OCI-M2 (cell line): ENCODE data around the gene CD300LF.

Source experiments
- DNase-seq: peaks from one replicate; lab custom pipeline; 2025; ENCODE audit not compliant: unreplicated experiment; lab: John Stamatoyannopoulos, UW

CD300LF gene

DNA sequence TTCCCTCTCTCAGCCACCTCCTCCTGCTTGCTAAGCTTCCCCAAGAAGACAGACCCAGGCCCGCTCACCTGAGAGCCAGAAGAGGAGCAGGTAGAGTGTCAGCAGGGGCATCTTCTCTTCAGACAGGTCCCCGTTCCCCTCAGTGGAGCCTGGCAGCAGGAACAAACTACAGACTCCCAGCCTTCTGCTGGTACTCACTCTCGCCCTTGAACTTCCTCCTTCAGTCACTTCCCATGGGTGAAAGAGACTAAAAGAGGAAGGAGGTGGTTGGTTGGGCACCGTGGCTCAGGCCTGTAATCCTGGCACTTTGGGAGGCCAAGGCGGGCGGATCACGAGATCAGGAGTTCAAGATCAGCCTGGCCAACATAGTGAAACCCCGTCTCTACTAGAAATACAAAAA is at the start of gene CD300LF:
TSS of gene CD300LF (minus strand) at position 168 of the 400 bp plus-strand sequence. CDS start at position 111, 57 bp downstream.
- DNase-seq: no peak

DNA sequence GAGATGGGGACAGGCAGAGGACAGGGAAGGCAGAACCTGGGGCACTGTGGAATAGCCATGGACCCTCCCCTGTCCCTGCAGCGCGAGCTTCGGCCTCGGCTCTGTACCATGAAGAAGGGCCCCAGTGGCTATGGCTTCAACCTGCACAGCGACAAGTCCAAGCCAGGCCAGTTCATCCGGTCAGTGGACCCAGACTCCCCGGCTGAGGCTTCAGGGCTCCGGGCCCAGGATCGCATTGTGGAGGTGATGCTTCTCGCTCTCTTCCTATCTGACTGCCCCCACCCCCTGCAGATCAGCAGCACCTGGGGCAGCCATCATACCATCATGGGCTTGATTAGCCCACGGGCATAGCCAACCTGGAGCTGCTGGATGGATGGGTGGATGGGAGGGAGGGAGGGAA is 49.2 kb upstream of the CD300LF start:
- no peak for DNase-seq

DNA sequence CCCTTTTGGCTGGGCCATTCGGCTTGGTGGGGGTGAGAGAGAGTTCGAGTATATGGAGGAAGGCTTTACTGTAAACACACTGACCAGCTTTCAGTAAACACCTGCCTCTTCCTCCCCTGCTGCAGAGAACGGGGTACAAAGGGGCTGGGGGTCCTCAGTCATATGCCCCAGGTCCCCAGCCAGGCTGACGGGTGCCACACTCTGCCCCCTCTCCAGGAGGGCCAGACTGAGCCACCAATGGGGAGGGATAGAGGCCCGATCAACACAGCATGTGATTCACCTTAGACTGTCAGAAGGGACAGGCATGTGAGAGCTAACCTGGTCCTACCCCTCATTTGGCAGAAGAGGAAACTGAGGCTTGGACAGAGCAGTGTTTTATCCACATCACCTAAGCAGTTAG is 48.7 kb upstream of the CD300LF start:
- DNase-seq: no peak

- no peak for DNase-seq
These were observed 47.8 kb upstream of the CD300LF start for GRCh38 chr17:74760404-74761105.

DNA sequence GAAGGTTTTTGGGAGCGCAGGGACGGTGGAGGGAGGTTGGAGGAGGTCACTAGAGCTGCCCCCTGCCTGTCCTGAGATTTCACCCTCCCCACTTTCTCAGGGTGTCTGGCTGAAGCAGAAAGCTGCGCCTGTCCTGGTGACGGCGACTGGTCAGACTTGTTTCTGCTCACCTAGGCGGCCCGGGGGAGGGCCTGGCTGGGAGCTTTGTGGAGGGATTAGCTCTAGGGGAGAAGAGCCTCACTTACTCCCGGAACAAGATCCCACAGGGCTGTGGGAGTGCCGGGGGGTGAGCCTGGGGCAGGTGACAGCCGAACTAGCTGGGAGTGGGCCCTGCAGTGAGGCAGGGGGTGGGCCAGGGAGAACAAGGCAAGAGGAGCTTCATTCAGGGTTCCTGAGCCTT is 47.2 kb upstream of the CD300LF start:
- DNase-seq: no peak

- no peak for DNase-seq
These were observed 46.6 kb upstream of the CD300LF start for GRCh38 chr17:74759243-74759801.

- no peak for DNase-seq
These were observed 46.1 kb upstream of the CD300LF start for GRCh38 chr17:74758848-74759168.

GRCh38 chr17:74757931-74758847 is 45.5 kb upstream of the CD300LF start:
- DNase-seq: no peak

DNA sequence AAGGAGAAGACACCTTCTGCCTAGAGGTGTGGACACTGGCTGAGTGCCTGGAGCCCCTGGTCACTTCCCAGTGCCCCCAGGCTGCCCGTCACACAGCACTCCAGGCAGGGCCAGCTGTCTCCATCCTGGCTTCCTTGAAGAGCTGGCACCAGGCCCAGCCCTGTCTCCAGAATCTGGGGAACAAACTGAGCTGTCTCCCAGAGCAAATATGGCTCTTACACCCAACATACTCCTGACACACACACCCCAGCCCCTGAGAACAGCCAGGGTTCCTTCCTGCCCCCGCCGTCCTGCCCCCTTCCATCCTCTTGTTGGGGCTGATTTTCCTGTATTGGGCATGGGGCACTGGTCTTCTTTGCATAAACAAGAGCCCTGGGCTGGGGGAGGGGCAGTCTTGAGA is 44.8 kb upstream of the CD300LF start:
- no peak for DNase-seq

DNA sequence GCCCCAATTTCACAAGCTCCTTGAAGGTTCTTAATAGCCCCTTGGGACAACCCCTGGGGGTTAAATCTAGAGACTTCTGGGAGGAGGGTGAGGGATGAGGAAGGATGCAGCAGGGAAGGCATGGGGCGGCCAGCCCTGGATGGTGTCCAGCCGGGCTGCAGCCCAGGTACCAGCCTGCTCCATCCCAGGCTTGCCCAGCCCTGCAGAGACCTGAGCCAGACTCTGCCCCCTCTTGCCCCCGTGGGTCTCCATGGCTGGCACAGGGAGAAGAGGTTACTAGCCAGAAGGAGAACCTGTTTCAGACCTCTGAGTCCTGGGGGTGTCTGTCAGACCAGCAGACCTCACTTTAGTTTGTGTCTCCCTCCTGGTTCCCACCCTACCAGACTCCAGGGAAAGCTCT is 44.2 kb upstream of the CD300LF start:
- DNase-seq: no peak

GRCh38 chr17:74755533-74755932 is 42.8 kb upstream of the CD300LF start:
- DNase-seq: no peak

DNA sequence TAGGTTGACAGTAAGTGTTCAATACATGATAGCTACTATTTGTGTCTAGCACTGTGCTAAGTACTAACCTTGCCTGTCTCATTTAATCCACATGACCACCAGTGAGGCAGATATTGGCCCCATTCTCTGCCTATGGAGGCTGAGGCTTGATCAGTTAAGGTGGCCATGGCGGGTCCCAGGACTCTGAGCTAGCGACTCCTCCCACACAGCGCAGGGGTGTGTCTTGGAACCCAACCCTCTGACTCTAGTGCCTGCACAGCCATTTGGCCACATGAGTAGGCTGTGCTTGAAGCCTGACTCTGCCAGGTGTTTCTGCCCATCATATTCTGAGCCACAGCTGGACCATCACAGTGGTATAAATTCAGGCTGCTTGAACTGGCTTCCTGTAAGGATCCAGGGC is 42.1 kb upstream of the CD300LF start:
- DNase-seq: no peak

- DNase-seq: no peak
These were observed 40.2 kb upstream of the CD300LF start for GRCh38 chr17:74752822-74753401.

GRCh38 chr17:74752415-74752814 is 39.7 kb upstream of the CD300LF start:
- DNase-seq: no peak

GRCh38 chr17:74750327-74751069 is 37.8 kb upstream of the CD300LF start:
- DNase-seq: no peak

DNA sequence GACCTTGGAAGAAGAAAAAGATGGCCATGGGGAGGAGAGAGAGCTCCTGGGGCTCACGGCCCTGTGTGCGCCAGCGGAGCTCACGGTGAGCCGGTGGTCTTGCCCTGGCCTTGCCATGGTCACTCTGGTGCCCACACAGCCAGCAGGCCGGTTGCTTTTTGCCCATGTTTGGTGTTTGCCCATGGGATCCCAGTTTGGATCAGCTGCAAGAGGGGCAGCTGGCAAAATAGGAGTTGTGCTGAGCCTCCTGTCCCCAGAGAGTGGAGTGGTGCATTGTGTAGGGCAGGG is 37.3 kb upstream of the CD300LF start:
- no peak for DNase-seq

DNA sequence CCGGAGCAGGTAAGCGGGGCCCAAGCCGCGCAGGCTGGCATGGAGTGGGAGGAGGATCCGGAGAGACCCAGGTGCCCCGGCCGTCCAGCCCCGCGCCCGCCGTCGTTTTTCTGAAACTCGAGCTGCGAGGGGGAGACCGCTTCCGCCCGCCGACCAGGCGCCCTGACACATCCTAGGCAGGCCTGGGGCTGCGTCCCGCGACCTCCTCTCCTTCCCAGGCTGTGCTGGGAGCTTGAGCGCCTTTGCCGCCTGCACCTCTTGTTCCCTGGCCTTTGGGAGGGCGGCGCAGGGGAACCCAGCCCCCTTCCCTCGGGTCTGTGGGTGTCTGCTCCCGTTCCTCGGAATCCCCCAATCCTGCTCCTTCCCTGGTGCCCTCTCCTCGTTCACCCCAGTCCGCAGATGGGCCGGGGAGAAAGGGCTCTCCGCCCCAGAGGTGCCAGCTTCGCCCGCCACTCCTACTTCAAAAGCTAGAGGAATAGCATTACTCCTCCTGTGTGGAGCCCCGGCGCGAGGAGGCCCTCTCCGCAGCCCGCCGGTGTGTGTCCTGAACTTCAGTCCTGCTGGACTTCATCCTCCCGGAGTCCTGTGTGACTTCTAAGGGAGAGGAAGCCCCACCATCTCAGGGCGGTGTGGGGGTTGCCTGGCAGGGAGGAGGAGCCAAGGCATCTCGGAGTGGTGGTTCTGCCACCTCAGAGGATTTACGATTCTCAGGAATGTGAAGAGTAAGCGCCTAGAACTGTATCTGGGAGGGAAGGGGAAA is 36.7 kb upstream of the CD300LF start:
- no peak for DNase-seq

GRCh38 chr17:74748529-74749278 is 36.0 kb upstream of the CD300LF start, which contains the start of gene NHERF1:
TSS of gene NHERF1 (plus strand) at chr17:74748628. CDS start at chr17:74748847, 219 bp downstream.
- DNase-seq: peak; percentile 43

GRCh38 chr17:74748279-74748528 is 35.5 kb upstream of the CD300LF start:
- DNase-seq: no peak

- DNase-seq: no peak
These were observed 34.2 kb upstream of the CD300LF start for GRCh38 chr17:74746922-74747321.
